ENCODE results near the gene RACK1.

DNA sequence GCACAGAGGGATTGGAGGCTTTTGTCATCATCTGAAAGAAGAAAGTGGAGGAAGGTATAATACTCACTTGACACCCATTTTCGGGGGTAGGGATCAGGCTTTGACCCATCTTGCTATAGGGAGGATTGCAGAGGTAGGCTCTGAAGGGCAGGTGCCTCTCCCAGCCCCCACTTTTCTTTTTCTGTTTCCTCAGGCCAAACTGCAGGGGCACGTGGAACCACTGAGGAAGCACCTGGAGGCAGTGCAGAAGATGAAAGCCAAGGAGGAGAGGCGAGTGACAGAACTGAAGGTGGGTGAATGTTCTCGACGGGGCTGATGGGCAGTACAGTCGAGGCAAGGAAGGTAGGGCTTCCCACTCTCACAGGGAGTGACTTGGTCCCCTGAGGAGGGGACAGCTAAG, 13.2 kb downstream of the RACK1 start:
- TF ChIP-seq, protein P1, sequence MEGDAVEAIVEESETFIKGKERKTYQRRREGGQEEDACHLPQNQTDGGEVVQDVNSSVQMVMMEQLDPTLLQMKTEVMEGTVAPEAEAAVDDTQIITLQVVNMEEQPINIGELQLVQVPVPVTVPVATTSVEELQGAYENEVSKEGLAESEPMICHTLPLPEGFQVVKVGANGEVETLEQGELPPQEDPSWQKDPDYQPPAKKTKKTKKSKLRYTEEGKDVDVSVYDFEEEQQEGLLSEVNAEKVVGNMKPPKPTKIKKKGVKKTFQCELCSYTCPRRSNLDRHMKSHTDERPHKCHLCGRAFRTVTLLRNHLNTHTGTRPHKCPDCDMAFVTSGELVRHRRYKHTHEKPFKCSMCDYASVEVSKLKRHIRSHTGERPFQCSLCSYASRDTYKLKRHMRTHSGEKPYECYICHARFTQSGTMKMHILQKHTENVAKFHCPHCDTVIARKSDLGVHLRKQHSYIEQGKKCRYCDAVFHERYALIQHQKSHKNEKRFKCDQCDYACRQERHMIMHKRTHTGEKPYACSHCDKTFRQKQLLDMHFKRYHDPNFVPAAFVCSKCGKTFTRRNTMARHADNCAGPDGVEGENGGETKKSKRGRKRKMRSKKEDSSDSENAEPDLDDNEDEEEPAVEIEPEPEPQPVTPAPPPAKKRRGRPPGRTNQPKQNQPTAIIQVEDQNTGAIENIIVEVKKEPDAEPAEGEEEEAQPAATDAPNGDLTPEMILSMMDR (IDR thresholded peaks at IDR 0.05; ENCODE audit: insufficient read depth, low read length, poor library complexity, severe bottlenecking), result no peak
- TF ChIP-seq EZH2phosphoT487 (conservative IDR thresholded peaks at IDR 0.05; ENCODE audit: low read length), result no peak
